Inflammatory macrophage treated with lipopolysaccharide for 4 hours (primary cell): ENCODE results near the gene NAMPT.
"Not testable (repeated sequence)": the region's sequence is repeated elsewhere in the genome, so short reads cannot be mapped to it uniquely, and the experiment has no call there.

Experiments
- DNase-seq: peaks from one replicate; pipeline ENCODE4 v3.0.0-alpha.2; 2020

The NAMPT gene

GRCh38 chr7:106224797-106225196 lies 60.0 kb downstream of the NAMPT start:
- DNase-seq = no peak

- no peak for DNase-seq
Observed at GRCh38 chr7:106223156-106223555, 61.6 kb downstream of the NAMPT start.

GRCh38 chr7:106222545-106222944 lies 62.2 kb downstream of the NAMPT start:
- DNase-seq = no peak

GRCh38 chr7:106220307-106220706 lies 64.5 kb downstream of the NAMPT start:
- DNase-seq = no peak

GRCh38 chr7:106219170-106219569 lies 65.6 kb downstream of the NAMPT start:
- DNase-seq = no peak

- no peak for DNase-seq
Observed at GRCh38 chr7:106218546-106218945, 66.2 kb downstream of the NAMPT start.

GRCh38 chr7:106216923-106217542 lies 67.8 kb downstream of the NAMPT start:
- no peak for DNase-seq

- DNase-seq = peak; percentile 21
Observed at GRCh38 chr7:106216517-106216922, 68.3 kb downstream of the NAMPT start.

- DNase-seq = no peak
Observed at GRCh38 chr7:106215868-106216516, 68.8 kb downstream of the NAMPT start.

- not testable (repeated sequence) for DNase-seq
Observed at GRCh38 chr7:106208944-106209343, 75.8 kb downstream of the NAMPT start.

GRCh38 chr7:106206826-106207541 lies 77.8 kb downstream of the NAMPT start:
- no peak for DNase-seq

- no peak for DNase-seq
Observed at GRCh38 chr7:106205621-106206222, 79.1 kb downstream of the NAMPT start.

- DNase-seq = peak; percentile 31
Observed at GRCh38 chr7:106203473-106203872, 81.3 kb downstream of the NAMPT start.

- DNase-seq = no peak
Observed at GRCh38 chr7:106201164-106201563, 83.6 kb downstream of the NAMPT start.

GRCh38 chr7:106199813-106200364 lies 84.9 kb downstream of the NAMPT start:
- no peak for DNase-seq

- DNase-seq = no peak
Observed at GRCh38 chr7:106199024-106199423, 85.8 kb downstream of the NAMPT start.
